Measurements from ENCODE around the gene F13A1.

DNA sequence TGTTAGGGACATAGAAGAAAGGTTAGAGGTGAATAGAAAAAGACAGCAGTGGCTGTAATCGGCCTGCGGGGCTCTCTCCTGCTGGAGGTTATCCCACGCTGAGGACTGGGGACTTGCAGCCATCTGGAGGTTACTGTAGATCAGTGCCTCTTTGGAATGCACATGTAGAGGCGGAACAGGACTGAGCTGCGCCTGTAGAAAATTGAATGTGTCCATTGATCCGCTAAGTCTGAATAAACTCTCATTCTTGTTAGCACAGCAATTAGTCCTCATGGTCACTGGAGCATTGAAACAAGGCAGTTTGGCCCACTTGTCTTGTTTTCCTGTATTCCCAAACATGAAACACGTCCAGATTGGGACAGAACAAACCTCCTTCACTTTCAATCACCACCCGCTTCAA, 46.3 kb upstream of the F13A1 start:
- TF ChIP-seq POLR2A (IDR thresholded peaks at IDR 0.05; ENCODE audit: low read length), result no peak
- TF ChIP-seq GATA1 (IDR thresholded peaks at IDR 0.05; ENCODE audit: low read depth, low read length), result no peak
